GM10266 (cell line): Measurements from ENCODE around the gene THY1.

ENCODE experiments used
- DNase-seq: peaks from one replicate; pipeline ENCODE4 v3.0.0; 2012; ENCODE audit errors: extremely low spot score
- CTCF ChIP-seq: IDR thresholded peaks from 2 replicates; pipeline ENCODE4 v1.5.1; 2012; ENCODE audit warnings: mild to moderate bottlenecking, low read depth; ENCODE audit not compliant: control insufficient read depth, insufficient read depth; ENCODE audit errors: missing control alignments

The THY1 gene

DNA sequence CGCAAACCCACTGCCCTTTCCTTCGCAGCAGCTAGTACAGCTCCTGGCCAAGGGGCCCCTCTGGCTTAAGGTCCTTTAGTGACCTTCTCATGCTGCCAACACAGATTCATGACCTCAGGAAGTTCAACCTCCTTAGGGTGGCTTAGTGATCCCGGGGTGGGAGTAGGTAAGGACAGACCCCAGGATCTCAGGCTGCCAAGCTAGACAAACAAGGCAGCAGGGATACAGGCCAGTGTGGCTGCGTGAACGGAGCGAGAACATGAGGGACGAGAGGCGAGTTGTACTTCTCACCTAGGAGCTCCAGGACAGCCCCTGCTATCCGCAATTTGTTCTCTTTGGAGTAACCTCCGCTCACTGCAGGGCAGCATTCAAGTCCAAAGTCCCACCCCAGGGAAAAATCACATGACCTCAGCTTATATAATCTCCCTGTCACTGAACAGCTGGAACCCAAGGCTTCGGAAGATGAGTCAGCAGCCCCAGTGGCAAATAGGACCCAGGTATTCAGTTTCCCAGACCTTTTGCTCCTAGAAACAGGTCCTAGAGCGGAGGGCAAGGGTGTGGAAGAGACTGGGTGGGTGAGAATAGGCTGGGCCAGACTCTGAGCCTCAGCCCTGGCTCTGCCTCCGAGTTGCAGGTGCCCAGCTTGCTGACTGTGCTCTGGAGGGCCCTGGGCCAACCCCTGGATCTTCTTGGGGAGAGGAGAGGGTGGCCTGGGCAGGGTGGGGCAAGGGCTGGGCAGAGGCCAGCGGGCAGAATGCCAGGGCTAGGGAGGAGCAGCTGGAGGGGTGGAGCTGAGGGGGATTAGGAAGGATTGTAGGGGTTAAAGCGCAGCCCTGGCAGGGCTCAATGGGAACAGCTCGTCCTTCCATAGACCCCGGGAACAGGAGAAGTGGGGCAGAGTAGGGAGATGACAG is 54.6 kb downstream of the THY1 start:
- TF ChIP-seq CTCF, result no peak
- no peak for DNase-seq

- no peak for DNase-seq
- TF ChIP-seq CTCF, result no peak
Observed at GRCh38 chr11:119367661-119368120, 55.3 kb downstream of the THY1 start.
